ENCODE measurements around the gene NPRL2. TPM values are rescaled to one million over a fixed set of nuclear protein-coding genes. Genes with fewer than 3 reads are reported as not detected.

NPRL2 gene
- total and polyA plus RNA-seq, 9 of the 15 experiments (the other 6 are each of a cell fraction or from before 2014, with no cell fraction given): 17.4 to 40.4 (median 24.4) TPM

- TF ChIP-seq ZNF133 (CRISPR knock-in tag; IDR thresholded peaks at IDR 0.05) (no peak), ETS2 (tag; IDR thresholded peaks at IDR 0.05; ENCODE audit: borderline replicate concordance, poor library complexity, severe bottlenecking) (no peak), ZNF165 (CRISPR knock-in tag; IDR thresholded peaks at IDR 0.05; ENCODE audit: borderline replicate concordance) (no peak), KDM4B (IDR thresholded peaks at IDR 0.05; ENCODE audit: borderline replicate concordance in 2 of 2, low read depth in 1 of 2) (peak in 1 of 2 experiments; percentile 53; a peak in 1 of 4 replicates), ZNF212 (CRISPR knock-in tag; IDR thresholded peaks at IDR 0.05) (no peak), SNIP1 (IDR thresholded peaks at IDR 0.05; ENCODE audit: low read depth) (no peak), E2F6 (IDR thresholded peaks at IDR 0.05; ENCODE audit: borderline replicate concordance in 1 of 2, extremely low read depth in 1 of 2, insufficient read depth in 1 of 2, insufficient read length in 1 of 2, low read depth in 1 of 2, low read length in 1 of 2, poor library complexity in 1 of 2, severe bottlenecking in 1 of 2) (peak; percentile 75 to 77), PTBP1 (IDR thresholded peaks at IDR 0.05; ENCODE audit: low read depth, low read length) (no peak), POLR2B (IDR thresholded peaks at IDR 0.05; ENCODE audit: low read depth, partially characterized antibody) (peak; percentile 70), ZNF77 (CRISPR knock-in tag; IDR thresholded peaks at IDR 0.05) (no peak), XRCC5 (IDR thresholded peaks at IDR 0.05; ENCODE audit: low read depth, low read length) (no peak), ZNF41 (CRISPR knock-in tag; conservative IDR thresholded peaks at IDR 0.05) (no peak), MYC (IDR thresholded peaks at IDR 0.05; ENCODE audit: low read depth, low read length) (peak; percentile 48; the same call in 1 of the 2 replicates), MYC (CRISPR knock-in tag; IDR thresholded peaks at IDR 0.05; ENCODE audit: borderline replicate concordance, low read depth) (no peak; the same call in 1 of the 2 replicates), KAT2B (IDR thresholded peaks at IDR 0.05; ENCODE audit: low read depth, low read length) (no peak), EWSR1 (IDR thresholded peaks at IDR 0.05; ENCODE audit: borderline replicate concordance, low read depth, partially characterized antibody) (no peak), ZNF431 (CRISPR knock-in tag; IDR thresholded peaks at IDR 0.05) (no peak)
- TF ChIP-seq, protein P1, sequence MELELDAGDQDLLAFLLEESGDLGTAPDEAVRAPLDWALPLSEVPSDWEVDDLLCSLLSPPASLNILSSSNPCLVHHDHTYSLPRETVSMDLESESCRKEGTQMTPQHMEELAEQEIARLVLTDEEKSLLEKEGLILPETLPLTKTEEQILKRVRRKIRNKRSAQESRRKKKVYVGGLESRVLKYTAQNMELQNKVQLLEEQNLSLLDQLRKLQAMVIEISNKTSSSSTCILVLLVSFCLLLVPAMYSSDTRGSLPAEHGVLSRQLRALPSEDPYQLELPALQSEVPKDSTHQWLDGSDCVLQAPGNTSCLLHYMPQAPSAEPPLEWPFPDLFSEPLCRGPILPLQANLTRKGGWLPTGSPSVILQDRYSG (tag; conservative IDR thresholded peaks at IDR 0.05; ENCODE audit: low read depth): no peak; the same call in 1 of the 2 replicates
These were observed at the start of gene NPRL2, which contains the start of gene CYB561D2 (continued) for GRCh38 chr3:50350527-50351322.

Measured in K562 (cell line).